Uterus (tissue), 4 donors: Measurements from ENCODE around the gene MBP. TPM values are rescaled to one million over a fixed set of nuclear protein-coding genes. Genes with fewer than 3 reads are reported as not detected.
"Not testable (repeated sequence)": the region's sequence is repeated elsewhere in the genome, so short reads cannot be mapped to it uniquely, and the experiment has no call there.

Experiments
- DNase-seq, 2 donors: peaks; one replicate each; pipeline ENCODE4 v3.0.0-alpha.2; 2019 to 2020
- H3K27ac ChIP-seq, 2 donors: fragments of 200-600 bp; sonication (generic); 1 replicate in 1 of 2; 2 replicates in 1 of 2; pipeline ENCODE4 v1.5.1; 2016 to 2018
- H3K27me3 ChIP-seq, 2 donors: fragments of 200-600 bp; sonication (generic); one replicate each; pipeline ENCODE4 v1.5.1; 2018 to 2019; ENCODE audit warnings: control low read depth in 1 of 2
- H3K36me3 ChIP-seq, 2 donors: fragments of 200-600 bp; sonication (generic); one replicate each; pipeline ENCODE4 v1.5.1; 2019; ENCODE audit warnings: control low read depth in 1 of 2
- H3K4me1 ChIP-seq, 2 donors: fragments of 200-600 bp; sonication (generic); one replicate each; pipeline ENCODE4 v1.5.1; 2018 to 2019; ENCODE audit warnings: control low read depth in 1 of 2
- H3K4me3 ChIP-seq, 2 donors: fragments of 200-600 bp; sonication (generic); 1 replicate in 1 of 2; 2 replicates in 1 of 2; pipeline ENCODE4 v1.5.1; 2018 to 2019; ENCODE audit warnings: mild to moderate bottlenecking in 1 of 2
- H3K9me3 ChIP-seq, 2 donors: fragments of 200-600 bp; sonication (generic); one replicate each; pipeline ENCODE4 v1.5.1; 2019; ENCODE audit warnings: control low read depth in 1 of 2
- CTCF ChIP-seq, 4 experiments: fragments of 200-600 bp in 2 of 4; fragments of 450-650 bp in 2 of 4; sonication (generic) in 2 of 4; IDR thresholded peaks; one replicate each; pipeline ENCODE4 v1.5.1; 2016 to 2019; ENCODE audit warnings: antibody characterized with exemption in 4 of 4, mild to moderate bottlenecking in 2 of 4, moderate library complexity in 1 of 4
- POLR2A ChIP-seq, 2 donors: fragments of 450-650 bp; IDR thresholded peaks; one replicate each; pipeline ENCODE4 v1.6.1; 2016; ENCODE audit warnings: antibody characterized with exemption in 2 of 2, mild to moderate bottlenecking in 1 of 2, moderate library complexity in 1 of 2
- intact Hi-C: fragments of 100-400 bp; cut with DNase I; formaldehyde crosslinking; loops from one replicate; pipeline ENCODE4 v1.15.1; 2023; ENCODE audit warnings: low total_unique reads
- total RNA-seq, 4 donors: library from RNA; depleted of rRNA in 3 of 4; stranded (reverse); fragments of >200 nt in 3 of 4; gene quantifications; one replicate each; pipeline versions ENCODE4 v1.1.0 to v1.2.4, GENCODE V29; 2014 to 2023
- donor health status: DM: yes; HTN: yes; CAD: no.

MBP gene
- total RNA-seq, 4 donors from 2014 or later, result 12.1 to 52.2 (median 19.8) TPM

- intact Hi-C loops, result no loop called here
- Histone ChIP-seq H3K27ac (no peak overlapping the region), H3K36me3 (no peaks in the 10 kb centered on the region), H3K9me3 (no peaks in the 10 kb centered on the region), H3K4me3 (no peak overlapping the region), H3K27me3 (no peaks in the 10 kb centered on the region), H3K4me1 (no peaks in the 10 kb centered on the region)
- TF ChIP-seq POLR2A (IDR thresholded peaks at IDR 0.05), result no peak
- no peak for TF ChIP-seq CTCF (IDR thresholded peaks at IDR 0.05)
- no peak for DNase-seq
These were observed 164.7 kb downstream of the MBP start for GRCh38 chr18:76967721-76968472.

GRCh38 chr18:76967299-76967698, 165.3 kb downstream of the MBP start:
- H3K4me1 ChIP-seq, H3K36me3 ChIP-seq, H3K9me3 ChIP-seq, H3K27me3 ChIP-seq, DNase-seq, intact Hi-C loops, H3K4me3 ChIP-seq, H3K27ac ChIP-seq: not testable (repeated sequence)

- H3K4me3 ChIP-seq, H3K36me3 ChIP-seq, H3K4me1 ChIP-seq, intact Hi-C loops, H3K27me3 ChIP-seq, H3K27ac ChIP-seq, DNase-seq, H3K9me3 ChIP-seq: not testable (repeated sequence)
These were observed 166.9 kb downstream of the MBP start for GRCh38 chr18:76965555-76966151.

GRCh38 chr18:76963936-76964335, 168.6 kb downstream of the MBP start:
- H3K27me3 ChIP-seq, result no peaks in the 10 kb centered on the region
- no peaks in the 10 kb centered on the region for H3K36me3 ChIP-seq
- H3K9me3 ChIP-seq, result no peaks in the 10 kb centered on the region
- no peak overlapping the region for H3K27ac ChIP-seq
- no peak for DNase-seq
- intact Hi-C loops, result no loop called here
- H3K4me3 ChIP-seq, result no peak overlapping the region
- no peak for TF ChIP-seq CTCF (IDR thresholded peaks at IDR 0.05)
- no peaks in the 10 kb centered on the region for H3K4me1 ChIP-seq

GRCh38 chr18:76962851-76963250, 169.7 kb downstream of the MBP start:
- Histone ChIP-seq H3K27me3 (no peaks in the 10 kb centered on the region), H3K36me3 (no peaks in the 10 kb centered on the region), H3K4me3 (no peak overlapping the region), H3K4me1 (no peaks in the 10 kb centered on the region), H3K9me3 (no peaks in the 10 kb centered on the region), H3K27ac (no peak overlapping the region)
- TF ChIP-seq POLR2A (IDR thresholded peaks at IDR 0.05) (no peak), CTCF (IDR thresholded peaks at IDR 0.05) (no peak)
- intact Hi-C loops, result no loop called here
- DNase-seq, result no peak

- no peak for TF ChIP-seq POLR2A (IDR thresholded peaks at IDR 0.05)
- no peak for TF ChIP-seq CTCF (IDR thresholded peaks at IDR 0.05)
- H3K36me3 ChIP-seq, result no peaks in the 10 kb centered on the region
- H3K4me1 ChIP-seq, result no peaks in the 10 kb centered on the region
These were observed 172.0 kb downstream of the MBP start for GRCh38 chr18:76960528-76961035.

More at GRCh38 chr18:76960528-76961035, 172.0 kb downstream of the MBP start:
- Histone ChIP-seq H3K9me3 (no peaks in the 10 kb centered on the region), H3K27ac (no peak overlapping the region), H3K4me3 (no peak overlapping the region), H3K27me3 (no peaks in the 10 kb centered on the region)
- DNase-seq, result no peak
- intact Hi-C loops, result no loop called here
